ENCODE results near the gene TMEM184A. TPM values are rescaled to one million over a fixed set of nuclear protein-coding genes. Genes with fewer than 3 reads are reported as not detected.
"Not testable (repeated sequence)": the region's sequence is repeated elsewhere in the genome, so short reads cannot be mapped to it uniquely, and the experiment has no call there.

Gene TMEM184A
- total and polyA plus RNA-seq, 10 of the 15 experiments (the other 5 are each of a cell fraction or from before 2014, with no cell fraction given): 0.04 to 0.15 TPM; not detected in 8

GRCh38 chr7:1516586-1517251 is 39.3 kb downstream of the TMEM184A start (continued):
- TF ChIP-seq TARDBP (IDR thresholded peaks at IDR 0.05; ENCODE audit: borderline replicate concordance): no peak
- TF ChIP-seq EZH2 (IDR thresholded peaks at IDR 0.05; ENCODE audit: borderline replicate concordance, control insufficient read depth, low read depth, low read length): no peak

GRCh38 chr7:1515509-1515967 is 40.5 kb downstream of the TMEM184A start:
- 68% methylated on average over 17 of the region's 17 CpGs for WGBS (ENCODE audit: insufficient coverage, insufficient replicate concordance, low lambda C conversion rate, missing lambda C conversion rate)
- intact Hi-C loops (cut with micrococcal nuclease; ENCODE audit: unreplicated experiment): not testable (repeated sequence)
- TF ChIP-seq NR2F1 (conservative IDR thresholded peaks at IDR 0.05): peak; percentile 26; the same call in 1 of the 2 replicates

GRCh38 chr7:1514995-1515401 is 41.0 kb downstream of the TMEM184A start:
- 28% methylated on average over 4 of the region's 4 CpGs for WGBS (ENCODE audit: insufficient coverage, insufficient replicate concordance, low lambda C conversion rate, missing lambda C conversion rate)
- DNase-seq (ENCODE audit: low read depth, low spot score) (no peak), ATAC-seq (no peak), FAIRE-seq (no peak)
- ChIA-PET SMC1A (ENCODE audit: uncharacterized antibody, unreplicated experiment) (no interaction called here), CTCF (no interaction called here), RAD21 (ENCODE audit: unreplicated experiment) (no interaction called here), POLR2A (no interaction called here)
- no peak overlapping the region for H3K9ac ChIP-seq (ENCODE audit: control insufficient read depth, insufficient read depth, low read length)
- no TSS peak for BruUV-seq (replicated peaks)
- peaks cover 2% of the 10 kb centered on the region; the same call in 1 of the 3 replicates for H3K9me3 ChIP-seq (replicated peaks; ENCODE audit: control insufficient read depth, insufficient read depth, low read length)
- in situ Hi-C loops (cut with MboI) (no loop called here), intact Hi-C loops (cut with micrococcal nuclease; ENCODE audit: unreplicated experiment) (no loop called here)
- H3K4me2 ChIP-seq (ENCODE audit: control insufficient read depth, insufficient read depth): no peak overlapping the region
- no peaks in the 10 kb centered on the region for H4K20me1 ChIP-seq (ENCODE audit: control insufficient read depth, insufficient read depth)
- H3K27ac ChIP-seq (ENCODE audit: control insufficient read depth, insufficient read depth): no peak overlapping the region
- peaks cover 10% of the 10 kb centered on the region for H3K4me1 ChIP-seq (ENCODE audit: control insufficient read depth, insufficient read depth, low read length)
- no peak overlapping the region for H3K4me3 ChIP-seq
- H3K27me3 ChIP-seq (replicated peaks in 1 of 2; ENCODE audit: control insufficient read depth in 2 of 2, insufficient read depth in 2 of 2, low read length in 1 of 2): no peaks in the 10 kb centered on the region
- H3K79me2 ChIP-seq (ENCODE audit: control insufficient read depth, insufficient read depth, low read length): no peaks in the 10 kb centered on the region
- H3K36me3 ChIP-seq (ENCODE audit: control insufficient read depth in 2 of 2, insufficient read depth in 2 of 2, low read length in 1 of 2): no peaks in the 10 kb centered on the region
- H2AFZ ChIP-seq (ENCODE audit: control insufficient read depth, low read depth, low read length): no peak overlapping the region
- no peak for TF ChIP-seq TCF7 (IDR thresholded peaks at IDR 0.05; ENCODE audit: borderline replicate concordance)
- no peak for TF ChIP-seq ZNF24 (IDR thresholded peaks at IDR 0.05)
- TF ChIP-seq CTCF (IDR thresholded peaks at IDR 0.05 in 2 of 3, conservative IDR thresholded peaks at IDR 0.05 in 1 of 3; ENCODE audit: control insufficient read depth in 2 of 3, extremely low read depth in 1 of 3, insufficient read depth in 1 of 3, low read depth in 3 of 3, low read length in 3 of 3): no peak
- no peak for TF ChIP-seq SUZ12 (IDR thresholded peaks at IDR 0.05; ENCODE audit: unreplicated experiment)
- TF ChIP-seq, protein P1, sequence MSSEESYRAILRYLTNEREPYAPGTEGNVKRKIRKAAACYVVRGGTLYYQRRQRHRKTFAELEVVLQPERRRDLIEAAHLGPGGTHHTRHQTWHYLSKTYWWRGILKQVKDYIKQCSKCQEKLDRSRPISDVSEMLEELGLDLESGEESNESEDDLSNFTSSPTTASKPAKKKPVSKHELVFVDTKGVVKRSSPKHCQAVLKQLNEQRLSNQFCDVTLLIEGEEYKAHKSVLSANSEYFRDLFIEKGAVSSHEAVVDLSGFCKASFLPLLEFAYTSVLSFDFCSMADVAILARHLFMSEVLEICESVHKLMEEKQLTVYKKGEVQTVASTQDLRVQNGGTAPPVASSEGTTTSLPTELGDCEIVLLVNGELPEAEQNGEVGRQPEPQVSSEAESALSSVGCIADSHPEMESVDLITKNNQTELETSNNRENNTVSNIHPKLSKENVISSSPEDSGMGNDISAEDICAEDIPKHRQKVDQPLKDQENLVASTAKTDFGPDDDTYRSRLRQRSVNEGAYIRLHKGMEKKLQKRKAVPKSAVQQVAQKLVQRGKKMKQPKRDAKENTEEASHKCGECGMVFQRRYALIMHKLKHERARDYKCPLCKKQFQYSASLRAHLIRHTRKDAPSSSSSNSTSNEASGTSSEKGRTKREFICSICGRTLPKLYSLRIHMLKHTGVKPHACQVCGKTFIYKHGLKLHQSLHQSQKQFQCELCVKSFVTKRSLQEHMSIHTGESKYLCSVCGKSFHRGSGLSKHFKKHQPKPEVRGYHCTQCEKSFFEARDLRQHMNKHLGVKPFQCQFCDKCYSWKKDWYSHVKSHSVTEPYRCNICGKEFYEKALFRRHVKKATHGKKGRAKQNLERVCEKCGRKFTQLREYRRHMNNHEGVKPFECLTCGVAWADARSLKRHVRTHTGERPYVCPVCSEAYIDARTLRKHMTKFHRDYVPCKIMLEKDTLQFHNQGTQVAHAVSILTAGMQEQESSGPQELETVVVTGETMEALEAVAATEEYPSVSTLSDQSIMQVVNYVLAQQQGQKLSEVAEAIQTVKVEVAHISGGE (CRISPR knock-in tag; IDR thresholded peaks at IDR 0.05): no peak
- no peak for TF ChIP-seq FOXM1 (IDR thresholded peaks at IDR 0.05; ENCODE audit: low read depth, low read length)
- TF ChIP-seq IKZF2 (IDR thresholded peaks at IDR 0.05): no peak

More at GRCh38 chr7:1515509-1515967, 40.5 kb downstream of the TMEM184A start:
- RAD21 ChIA-PET (ENCODE audit: unreplicated experiment); ATAC-seq; H3K79me2 ChIP-seq (ENCODE audit: control insufficient read depth, insufficient read depth, low read length); POLR2A ChIA-PET; H3K4me2 ChIP-seq (ENCODE audit: control insufficient read depth, insufficient read depth); SMC1A ChIA-PET (ENCODE audit: uncharacterized antibody, unreplicated experiment); in situ Hi-C loops (cut with MboI); H4K20me1 ChIP-seq (ENCODE audit: control insufficient read depth, insufficient read depth); H2AFZ ChIP-seq (ENCODE audit: control insufficient read depth, low read depth, low read length); H3K9me3 ChIP-seq (replicated peaks; ENCODE audit: control insufficient read depth, insufficient read depth, low read length); H3K27me3 ChIP-seq (replicated peaks in 1 of 2; ENCODE audit: control insufficient read depth in 2 of 2, insufficient read depth in 2 of 2, low read length in 1 of 2); DNase-seq (ENCODE audit: low read depth, low spot score); H3K4me3 ChIP-seq; H3K9ac ChIP-seq (ENCODE audit: control insufficient read depth, insufficient read depth, low read length); H3K27ac ChIP-seq (ENCODE audit: control insufficient read depth, insufficient read depth); BruUV-seq (replicated peaks); H3K4me1 ChIP-seq (ENCODE audit: control insufficient read depth, insufficient read depth, low read length); FAIRE-seq; H3K36me3 ChIP-seq (ENCODE audit: control insufficient read depth in 2 of 2, insufficient read depth in 2 of 2, low read length in 1 of 2); CTCF ChIA-PET: not testable (repeated sequence)

Data from GM12878 (cell line).